Epithelial cell of esophagus (primary cell): Measurements from ENCODE around the gene INO80.

Experiments
- DNase-seq: peaks from one replicate; pipeline ENCODE4 v3.0.0; 2010; ENCODE audit warnings: low read depth
- H3K4me3 ChIP-seq: 2 replicates; pipeline ENCODE4 v1.5.1; 2011; ENCODE audit warnings: mild to moderate bottlenecking, low read length, control low read depth
- CTCF ChIP-seq: IDR thresholded peaks from 2 replicates; pipeline ENCODE4 v1.5.1; 2011; ENCODE audit warnings: low read depth, mild to moderate bottlenecking, low read length, control low read depth, inconsistent platforms; ENCODE audit not compliant: insufficient read depth; ENCODE audit errors: missing control alignments

Gene INO80

GRCh38 chr15:41116116-41116961 is at the start of gene INO80:
TSS of gene INO80 (minus strand) at chr15:41116280. CDS start at chr15:41096310, 19,970 bp downstream.
- peak within 1 kb of the TSS; percentile 96 for H3K4me3 ChIP-seq
- peak; percentile 99 for DNase-seq
- TF ChIP-seq CTCF: no peak

GRCh38 chr15:41161736-41162135 is 45.7 kb upstream of the INO80 start:
- no peak for DNase-seq
- H3K4me3 ChIP-seq: no peak overlapping the region
- no peak for TF ChIP-seq CTCF

- no peak for TF ChIP-seq CTCF
- H3K4me3 ChIP-seq: no peak overlapping the region
- DNase-seq: peak; percentile 15
Observed at GRCh38 chr15:41161336-41161735, 45.3 kb upstream of the INO80 start.

- peak; percentile 4 for DNase-seq
- no peak overlapping the region for H3K4me3 ChIP-seq
- TF ChIP-seq CTCF: no peak
Observed at GRCh38 chr15:41160639-41161315, 44.7 kb upstream of the INO80 start.

- DNase-seq: no peak
- H3K4me3 ChIP-seq: no peak overlapping the region
- TF ChIP-seq CTCF: no peak
Observed at GRCh38 chr15:41154412-41154811, 38.3 kb upstream of the INO80 start.

- TF ChIP-seq CTCF: no peak
- H3K4me3 ChIP-seq: no peak overlapping the region
- DNase-seq: no peak
Observed at GRCh38 chr15:41153733-41154132, 37.7 kb upstream of the INO80 start.
